Measurements from ENCODE around the gene PPP1R1A. TPM values are rescaled to one million over a fixed set of nuclear protein-coding genes. Genes with fewer than 3 reads are reported as not detected.

PPP1R1A gene
- total RNA-seq, 4 donors from 2014 or later = 0.76 to 9.0 (median 2.4) TPM

- DNase-seq = no peak
- Histone ChIP-seq H3K4me1 (no peaks in the 10 kb centered on the region), H3K4me3 (no peak overlapping the region), H3K27me3 (no peaks in the 10 kb centered on the region), H3K36me3 (no peaks in the 10 kb centered on the region), H3K9me3 (no peaks in the 10 kb centered on the region), H3K27ac (no peak overlapping the region)
- intact Hi-C loops (cut with DNase I; ENCODE audit: low total_unique reads) = no loop called here
- TF ChIP-seq CTCF (IDR thresholded peaks at IDR 0.05) (no peak), POLR2A (IDR thresholded peaks at IDR 0.05) (no peak)
Observed at GRCh38 chr12:54566792-54567191, 21.7 kb downstream of the PPP1R1A start.

DNA sequence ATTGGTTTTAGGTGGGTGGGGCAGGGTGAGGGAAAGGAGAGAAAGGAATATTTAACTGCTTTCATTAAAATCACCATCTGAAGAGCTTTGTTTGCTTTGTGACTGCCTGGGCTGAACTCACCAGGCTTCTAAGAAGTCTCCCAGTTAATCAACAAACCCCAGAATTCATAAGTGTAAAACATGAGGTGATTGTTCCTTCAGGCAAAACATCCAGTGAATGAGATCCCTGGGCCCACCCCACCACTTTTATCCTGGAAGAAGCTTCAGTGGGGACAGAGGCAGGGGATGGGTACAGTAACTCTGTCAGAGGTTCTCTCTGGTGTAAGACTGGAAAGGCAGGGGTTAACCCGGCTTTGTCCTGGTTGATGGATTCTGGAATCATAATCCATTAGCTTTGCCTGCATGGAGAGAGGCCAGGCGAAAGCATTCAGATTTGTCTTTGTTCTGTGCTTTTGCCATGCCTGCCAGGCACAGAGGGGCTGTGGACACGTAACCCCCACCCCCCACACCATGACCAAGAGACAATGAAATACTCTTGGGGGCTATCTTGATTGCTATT lies 22.4 kb downstream of the PPP1R1A start:
- no peak overlapping the region for H3K27ac ChIP-seq
- intact Hi-C loops (cut with DNase I; ENCODE audit: low total_unique reads) = no loop called here
- DNase-seq = no peak
- H3K4me3 ChIP-seq = no peak overlapping the region
- H3K4me1 ChIP-seq = no peaks in the 10 kb centered on the region
- no peaks in the 10 kb centered on the region for H3K9me3 ChIP-seq
- TF ChIP-seq CTCF (IDR thresholded peaks at IDR 0.05) = no peak
- no peak for TF ChIP-seq POLR2A (IDR thresholded peaks at IDR 0.05)
- no peaks in the 10 kb centered on the region for H3K27me3 ChIP-seq
- H3K36me3 ChIP-seq = no peaks in the 10 kb centered on the region

DNA sequence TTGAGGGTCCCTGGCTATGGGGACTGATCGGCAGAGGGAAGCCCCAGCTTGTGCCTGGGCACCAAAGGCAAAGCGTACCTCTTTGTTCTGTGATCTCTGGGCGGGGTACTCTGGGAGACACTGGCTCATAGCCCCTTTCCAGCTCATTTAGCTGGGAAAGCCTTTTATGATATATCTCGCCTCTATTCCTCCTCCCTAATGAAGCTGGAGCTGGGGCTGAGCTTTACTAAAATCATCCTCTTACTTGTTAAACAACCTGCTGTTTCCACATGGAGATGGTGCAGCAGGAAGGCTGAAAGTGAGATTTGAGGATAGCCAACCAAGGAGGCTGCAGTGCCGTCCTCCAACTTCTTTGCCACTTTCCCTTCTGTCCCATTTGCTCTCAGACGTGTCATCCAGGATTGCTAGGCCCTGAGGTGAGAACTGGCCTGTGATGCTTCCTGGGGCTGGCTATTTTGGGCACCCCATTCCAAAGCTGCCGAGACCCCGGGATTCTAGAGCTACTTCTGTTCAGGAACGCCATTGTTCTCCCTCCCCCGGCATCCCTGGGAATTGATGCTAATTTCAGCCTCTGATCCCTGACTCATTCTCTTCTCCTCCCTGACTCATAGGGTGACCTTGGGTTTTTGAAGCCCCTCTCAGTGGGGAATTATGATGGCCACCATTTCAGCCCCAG lies 23.0 kb downstream of the PPP1R1A start:
- no peaks in the 10 kb centered on the region for H3K4me1 ChIP-seq
- TF ChIP-seq CTCF (IDR thresholded peaks at IDR 0.05) = no peak
- no peak for TF ChIP-seq POLR2A (IDR thresholded peaks at IDR 0.05)
- DNase-seq = no peak
- H3K27ac ChIP-seq = no peak overlapping the region
- intact Hi-C loops (cut with DNase I; ENCODE audit: low total_unique reads) = no loop called here
- H3K9me3 ChIP-seq = no peaks in the 10 kb centered on the region
- H3K36me3 ChIP-seq = no peaks in the 10 kb centered on the region
- no peak overlapping the region for H3K4me3 ChIP-seq
- no peaks in the 10 kb centered on the region for H3K27me3 ChIP-seq

GRCh38 chr12:54564768-54565167 lies 23.7 kb downstream of the PPP1R1A start:
- Histone ChIP-seq H3K9me3 (no peaks in the 10 kb centered on the region), H3K4me3 (no peak overlapping the region), H3K27me3 (no peaks in the 10 kb centered on the region), H3K4me1 (no peaks in the 10 kb centered on the region), H3K27ac (no peak overlapping the region), H3K36me3 (no peaks in the 10 kb centered on the region)
- no peak for DNase-seq
- TF ChIP-seq CTCF (IDR thresholded peaks at IDR 0.05) = no peak
- no peak for TF ChIP-seq POLR2A (IDR thresholded peaks at IDR 0.05)
- intact Hi-C loops (cut with DNase I; ENCODE audit: low total_unique reads) = no loop called here

DNA sequence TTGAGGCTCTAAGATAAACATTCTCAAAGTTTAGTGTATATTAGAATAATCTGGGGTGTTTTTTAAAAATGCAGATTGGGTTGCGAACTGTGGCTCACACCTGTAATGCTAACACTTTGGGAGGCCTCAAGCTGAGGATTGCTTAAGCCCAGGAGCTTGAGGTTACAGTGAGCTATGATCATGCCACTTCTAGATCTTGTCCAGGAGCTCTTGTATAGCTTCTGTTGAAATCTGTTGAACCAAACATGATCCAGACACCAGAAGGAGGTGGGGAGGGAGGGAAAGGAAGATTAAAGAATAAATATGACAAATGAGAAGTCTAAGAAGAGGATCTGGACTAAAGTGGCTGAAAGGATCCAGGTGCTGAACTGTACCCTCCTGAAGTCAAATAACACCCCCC lies 24.7 kb downstream of the PPP1R1A start:
- intact Hi-C loops (cut with DNase I; ENCODE audit: low total_unique reads) = no loop called here
- Histone ChIP-seq H3K4me3 (no peak overlapping the region), H3K4me1 (no peaks in the 10 kb centered on the region), H3K27ac (no peak overlapping the region), H3K36me3 (no peaks in the 10 kb centered on the region), H3K27me3 (no peaks in the 10 kb centered on the region), H3K9me3 (no peaks in the 10 kb centered on the region)
- TF ChIP-seq POLR2A (IDR thresholded peaks at IDR 0.05) (no peak), CTCF (IDR thresholded peaks at IDR 0.05) (no peak)
- DNase-seq = no peak

Measured in uterus (tissue), 4 donors.